GM12878 (cell line): ENCODE data around the gene ZNF121. TPM values are rescaled to one million over a fixed set of nuclear protein-coding genes. Genes with fewer than 3 reads are reported as not detected.

Source experiments
- ATF7 ChIP-seq: fragments of 450-650 bp; IDR thresholded peaks from 2 replicates; pipeline ENCODE4 v1.6.1; 2016; ENCODE audit warnings: low read depth, mild to moderate bottlenecking
- CTCF ChIP-seq, 3 experiments: IDR thresholded peaks in 2 of 3; conservative IDR thresholded peaks in 1 of 3; 2 replicates each; pipeline ENCODE4 v1.5.1; 2011; ENCODE audit warnings: low read depth in 3 of 3, low read length in 3 of 3, mild to moderate bottlenecking in 3 of 3, control low read depth in 2 of 3, moderate library complexity in 2 of 3, inconsistent platforms in 1 of 3, mixed read lengths in 1 of 3; ENCODE audit not compliant: control insufficient read depth in 2 of 3, insufficient read depth in 1 of 3; ENCODE audit errors: extremely low read depth in 1 of 3
- E2F4 ChIP-seq: IDR thresholded peaks from 2 replicates; pipeline ENCODE4 v1.6.1; 2012; ENCODE audit warnings: low read depth, low read length, improper control_type of control experiment
- ELK1 ChIP-seq: IDR thresholded peaks from 2 replicates; pipeline ENCODE4 v1.6.1; 2012; ENCODE audit warnings: low read depth, low read length, improper control_type of control experiment
- FOXK2 ChIP-seq: fragments of 450-650 bp; IDR thresholded peaks from 2 replicates; pipeline ENCODE4 v1.6.1; 2017; ENCODE audit warnings: mild to moderate bottlenecking, moderate library complexity
- HDGF ChIP-seq: fragments of 450-650 bp; IDR thresholded peaks from 2 replicates; pipeline ENCODE4 v1.6.1; 2016; ENCODE audit warnings: antibody characterized with exemption
- MXI1 ChIP-seq: fragments of 150-350 bp; IDR thresholded peaks from 2 replicates; pipeline ENCODE4 v1.6.1; 2011; ENCODE audit warnings: low read depth, mild to moderate bottlenecking, inconsistent platforms, low read length, improper control_type of control experiment
- NFXL1 ChIP-seq: fragments of 450-650 bp; IDR thresholded peaks from 2 replicates; pipeline ENCODE4 v1.6.1; 2017; ENCODE audit warnings: antibody characterized with exemption, mild to moderate bottlenecking, borderline replicate concordance
- PBX3 ChIP-seq: IDR thresholded peaks from 2 replicates; pipeline ENCODE4 v1.6.1; 2011; ENCODE audit warnings: mild to moderate bottlenecking, low read depth, low read length, moderate library complexity; ENCODE audit not compliant: insufficient replicate concordance
- POLR2A ChIP-seq: IDR thresholded peaks from 2 replicates; pipeline ENCODE4 v1.6.1; 2011; ENCODE audit warnings: low read depth, mild to moderate bottlenecking, low read length
- RUNX3 ChIP-seq: IDR thresholded peaks from 2 replicates; pipeline ENCODE4 v1.6.1; 2012; ENCODE audit warnings: low read length, inconsistent platforms
- SIX5 ChIP-seq: IDR thresholded peaks from 2 replicates; pipeline ENCODE4 v1.6.1; 2011; ENCODE audit warnings: mild to moderate bottlenecking, low read depth, low read length, moderate library complexity; ENCODE audit not compliant: severe bottlenecking
- SKIL ChIP-seq: fragments of 450-650 bp; IDR thresholded peaks from 2 replicates; pipeline ENCODE4 v1.6.1; 2017; ENCODE audit warnings: mild to moderate bottlenecking, low read depth, inconsistent platforms; ENCODE audit not compliant: poor library complexity, severe bottlenecking
- ZBTB40 ChIP-seq: fragments of 450-650 bp; IDR thresholded peaks from 2 replicates; pipeline ENCODE4 v1.6.1; 2016; ENCODE audit warnings: mild to moderate bottlenecking, moderate library complexity, borderline replicate concordance
- polyA plus RNA-seq, 11 experiments: library from polyadenylated mRNA; depleted of rRNA in 4 of 11; unstranded in 6 of 11; stranded (reverse) in 5 of 11; fragments of >200 nt; fragmentation: Nextera tagmentation in 4 of 11; fragmentation: Illumina TruSeq in 1 of 11; extraction: Ambion mirVana in 4 of 11; extraction: Trizol in 1 of 11; gene quantifications; 1 replicate in 1 of 11; 2 replicates in 10 of 11; pipeline versions ENCODE4 v1.2.1 to v1.2.3, GENCODE V29; 2011 to 2016; ENCODE audit warnings: inconsistent platforms in 2 of 11, missing spikeins in 2 of 11, low read depth in 1 of 11
- total RNA-seq, 4 experiments: library from RNA; depleted of rRNA in 3 of 4; stranded (reverse); fragments of >200 nt in 3 of 4; fragmentation: Illumina TruSeq in 1 of 4; extraction: Trizol in 1 of 4; gene quantifications; 2 replicates each; pipeline versions ENCODE4 v1.2.1 to v1.2.3, GENCODE V29; 2013 to 2021

The ZNF121 gene
- total and polyA plus RNA-seq, 10 of the 15 experiments (the other 5 are each of a cell fraction or from before 2014, with no cell fraction given): 4.8 to 75.0 (median 17.7) TPM

- TF ChIP-seq E2F4 (no peak), SIX5 (no peak), MXI1 (no peak), RUNX3 (peak; percentile 20; the same call in 1 of the 2 replicates), POLR2A (peak; percentile 78), ELK1 (0 out of 2 replicates have a peak, but pooled peaks have one; percentile 26), SKIL (no peak), NFXL1 (no peak), ATF7 (peak; percentile 96), CTCF (IDR thresholded peaks at IDR 0.05 in 2 of 3, conservative IDR thresholded peaks at IDR 0.05 in 1 of 3; ENCODE audit: control insufficient read depth in 2 of 3, extremely low read depth in 1 of 3, insufficient read depth in 1 of 3, low read depth in 3 of 3, low read length in 3 of 3) (no peak), ZBTB40 (peak; percentile 24; the same call in 1 of the 2 replicates), HDGF (no peak), PBX3 (no peak), FOXK2 (no peak)
These were observed 45.9 kb downstream of the ZNF121 start, which contains the start of gene ZNF426 (continued) for GRCh38 chr19:9538183-9539058.
